Measurements from ENCODE around the gene KCNE1. TPM values are rescaled to one million over a fixed set of nuclear protein-coding genes. Genes with fewer than 3 reads are reported as not detected.

KCNE1 gene
- total and polyA plus RNA-seq, 3 experiments from 2014 or later = 0.11 TPM; not detected in 1

Other genes with a start within 250 kb of the KCNE1 start
- gene KCNE2, start 148.2 kb downstream of the KCNE1 start, total RNA-seq = not detected
- gene KCNE2, start 148.2 kb downstream of the KCNE1 start, polyA plus RNA-seq = not detected
- gene SMIM11, start 136.7 kb downstream of the KCNE1 start, total RNA-seq = 10 to 100 TPM in 1 of 2 experiments, 1 to 10 TPM in 1; 9.2 to 20.0 TPM
- gene SMIM11, start 136.7 kb downstream of the KCNE1 start, polyA plus RNA-seq = 3.4 TPM
- gene SMIM34, start 88.3 kb downstream of the KCNE1 start, total RNA-seq = not detected
- not detected for gene SMIM34, start 88.3 kb downstream of the KCNE1 start, polyA plus RNA-seq
- 10 to 100 TPM; 16.0 to 16.9 TPM for gene RCAN1, start 102.9 kb upstream of the KCNE1 start, total RNA-seq
- gene RCAN1, start 102.9 kb upstream of the KCNE1 start, polyA plus RNA-seq = 19.6 TPM
- under 1 TPM; 0.37 to 0.44 TPM for gene CLIC6, start 156.8 kb upstream of the KCNE1 start, total RNA-seq
- 0.08 TPM for gene CLIC6, start 156.8 kb upstream of the KCNE1 start, polyA plus RNA-seq

Measured in CD8-positive, alpha-beta memory T cell (primary cell).